Natural killer cell (primary cell): ENCODE results near the gene SBNO2. TPM values are rescaled to one million over a fixed set of nuclear protein-coding genes. Genes with fewer than 3 reads are reported as not detected.

Experiments used
- ATAC-seq, 3 donors: fragments of 150-1000 bp in 2 of 3; fragments of 200-7000 bp in 1 of 3; cut with Tn5 transposase; 1 replicate in 1 of 3; 2 replicates in 2 of 3; pipeline ENCODE4 v1.10.0; 2021; ENCODE audit warnings: mild to moderate bottlenecking in 2 of 3, moderate library complexity in 2 of 3
- DNase-seq, 2 donors: peaks; one replicate each; pipeline versions ENCODE4 v3.0.0 to v3.0.0-alpha.2; 2013 to 2021; ENCODE audit warnings: mixed read lengths in 1 of 2
- H3K27ac ChIP-seq: one replicate; pipeline ENCODE4 v1.5.1; 2013; ENCODE audit warnings: mild to moderate bottlenecking, low read length
- H3K27me3 ChIP-seq: one replicate; pipeline ENCODE4 v1.6.1; 2013; ENCODE audit warnings: low read length; ENCODE audit not compliant: control insufficient read depth, insufficient read depth
- H3K36me3 ChIP-seq: one replicate; pipeline ENCODE4 v1.6.1; 2013; ENCODE audit warnings: low read length; ENCODE audit not compliant: control insufficient read depth, insufficient read depth
- H3K4me1 ChIP-seq: one replicate; pipeline ENCODE4 v1.6.1; 2013; ENCODE audit warnings: low read length; ENCODE audit not compliant: control insufficient read depth, insufficient read depth
- H3K4me3 ChIP-seq: one replicate; pipeline ENCODE4 v1.5.1; 2013; ENCODE audit warnings: low read length
- H3K9me3 ChIP-seq: one replicate; pipeline ENCODE4 v1.6.1; 2013; ENCODE audit warnings: low read length; ENCODE audit not compliant: control insufficient read depth, insufficient read depth
- H3K27ac Mint-ChIP-seq, 2 donors: one replicate each; pipeline ENCODE4 v1.8.0; 2022; ENCODE audit warnings: mild to moderate bottlenecking in 2 of 2, mixed read lengths in 2 of 2, moderate library complexity in 1 of 2
- H3K27me3 Mint-ChIP-seq, 2 donors: one replicate each; pipeline ENCODE4 v1.8.0; 2022; ENCODE audit warnings: low read depth in 2 of 2, mixed read lengths in 2 of 2
- H3K36me3 Mint-ChIP-seq: one replicate; pipeline ENCODE4 v1.8.0; 2022; ENCODE audit warnings: mixed read lengths
- H3K4me1 Mint-ChIP-seq, 2 donors: one replicate each; pipeline ENCODE4 v1.8.0; 2022; ENCODE audit warnings: mixed read lengths in 2 of 2
- H3K4me3 Mint-ChIP-seq: one replicate; pipeline ENCODE4 v1.8.0; 2022; ENCODE audit warnings: mild to moderate bottlenecking, moderate library complexity, mixed read lengths
- H3K9me3 Mint-ChIP-seq, 2 donors: one replicate each; pipeline ENCODE4 v1.8.0; 2022; ENCODE audit warnings: mixed read lengths in 2 of 2
- WGBS: methylation state at CpG from one replicate; pipeline ENCODE4 v1.1.7; 2013; ENCODE audit warnings: missing lambda C conversion rate; ENCODE audit not compliant: insufficient coverage; 5-methylcytosine and 5-hydroxymethylcytosine counted together
- intact Hi-C: fragments of 100-400 bp; cut with micrococcal nuclease; formaldehyde crosslinking; loops from one replicate; pipeline ENCODE4 v1.14.2; 2022
- total RNA-seq, 4 donors: library from RNA; stranded (reverse); fragments of 120-200 nt in 1 of 4; gene quantifications; one replicate each; pipeline versions ENCODE4 v1.2.3 to v1.2.4, GENCODE V29; 2013 to 2022
- TF ChIP-seq, protein P1 (sequence below): fragments of 200-600 bp; IDR thresholded peaks from one replicate; pipeline ENCODE4 v1.8.0; 2022; ENCODE audit warnings: antibody characterized with exemption

Gene SBNO2
- total RNA-seq, 3 donors from 2014 or later (not counting 1 experiment from before 2014, with no cell fraction given), result 92.0 to 106 (median 94.3) TPM

DNA sequence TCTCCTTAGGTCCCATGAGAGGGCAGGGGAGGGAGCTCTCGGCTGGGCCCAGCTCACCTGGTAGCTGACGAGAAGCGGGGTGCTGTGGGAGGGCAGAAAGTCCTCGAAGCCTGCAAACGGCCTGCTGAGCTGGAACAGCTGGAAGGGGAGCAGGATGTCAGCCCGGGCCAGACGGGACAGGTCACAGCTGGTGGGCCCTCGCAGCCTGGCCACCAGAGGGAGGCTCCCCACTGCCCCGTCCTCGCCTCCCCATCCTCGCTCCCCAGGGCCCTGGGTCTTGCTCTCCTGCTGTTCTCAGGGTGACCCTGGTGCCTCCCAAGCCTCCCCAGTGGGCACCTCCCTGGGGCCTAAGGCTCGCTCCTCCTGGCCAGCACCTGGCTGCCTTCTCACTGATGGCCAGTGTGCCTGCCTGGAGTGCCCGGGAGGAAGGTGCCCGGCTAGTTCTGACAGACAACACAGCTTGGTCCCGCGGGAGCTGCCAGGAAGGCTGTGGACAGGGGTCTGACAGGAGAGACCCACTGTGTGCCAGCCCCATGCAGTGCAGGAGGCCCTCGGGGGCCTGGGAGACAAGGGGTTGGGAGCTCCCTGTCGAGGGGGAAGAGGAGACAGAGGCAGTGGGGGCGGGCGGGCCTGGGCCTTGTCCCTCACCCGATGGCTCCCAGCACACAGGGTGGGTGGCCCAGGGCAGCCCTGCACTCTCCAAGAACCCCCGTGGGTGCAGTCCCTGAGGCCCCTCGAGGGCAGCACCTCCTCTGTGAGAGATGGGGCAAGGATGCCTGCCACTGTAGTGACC lies 50.0 kb downstream of the SBNO2 start:
- Mint-ChIP-seq H3K27me3 (no peaks in the 10 kb centered on the region), H3K4me3 (no peak overlapping the region), H3K4me1 (no peaks in the 10 kb centered on the region), H3K9me3 (no peaks in the 10 kb centered on the region), H3K36me3 (no peaks in the 10 kb centered on the region), H3K27ac (no peak overlapping the region)
- intact Hi-C loops, result no loop called here
- no peak for ATAC-seq
- no peak for DNase-seq
- H3K4me1 ChIP-seq, result peaks cover 1% of the 10 kb centered on the region
- H3K27ac ChIP-seq, result no peak overlapping the region
- WGBS, result 97% methylated on average over 23 of the region's 23 CpGs
- no peaks in the 10 kb centered on the region for H3K27me3 ChIP-seq
- H3K9me3 ChIP-seq, result no peaks in the 10 kb centered on the region
- no peak overlapping the region for H3K4me3 ChIP-seq
- H3K36me3 ChIP-seq, result peaks cover 66% of the 10 kb centered on the region
- TF ChIP-seq, protein P1, sequence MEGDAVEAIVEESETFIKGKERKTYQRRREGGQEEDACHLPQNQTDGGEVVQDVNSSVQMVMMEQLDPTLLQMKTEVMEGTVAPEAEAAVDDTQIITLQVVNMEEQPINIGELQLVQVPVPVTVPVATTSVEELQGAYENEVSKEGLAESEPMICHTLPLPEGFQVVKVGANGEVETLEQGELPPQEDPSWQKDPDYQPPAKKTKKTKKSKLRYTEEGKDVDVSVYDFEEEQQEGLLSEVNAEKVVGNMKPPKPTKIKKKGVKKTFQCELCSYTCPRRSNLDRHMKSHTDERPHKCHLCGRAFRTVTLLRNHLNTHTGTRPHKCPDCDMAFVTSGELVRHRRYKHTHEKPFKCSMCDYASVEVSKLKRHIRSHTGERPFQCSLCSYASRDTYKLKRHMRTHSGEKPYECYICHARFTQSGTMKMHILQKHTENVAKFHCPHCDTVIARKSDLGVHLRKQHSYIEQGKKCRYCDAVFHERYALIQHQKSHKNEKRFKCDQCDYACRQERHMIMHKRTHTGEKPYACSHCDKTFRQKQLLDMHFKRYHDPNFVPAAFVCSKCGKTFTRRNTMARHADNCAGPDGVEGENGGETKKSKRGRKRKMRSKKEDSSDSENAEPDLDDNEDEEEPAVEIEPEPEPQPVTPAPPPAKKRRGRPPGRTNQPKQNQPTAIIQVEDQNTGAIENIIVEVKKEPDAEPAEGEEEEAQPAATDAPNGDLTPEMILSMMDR, result no peak

DNA sequence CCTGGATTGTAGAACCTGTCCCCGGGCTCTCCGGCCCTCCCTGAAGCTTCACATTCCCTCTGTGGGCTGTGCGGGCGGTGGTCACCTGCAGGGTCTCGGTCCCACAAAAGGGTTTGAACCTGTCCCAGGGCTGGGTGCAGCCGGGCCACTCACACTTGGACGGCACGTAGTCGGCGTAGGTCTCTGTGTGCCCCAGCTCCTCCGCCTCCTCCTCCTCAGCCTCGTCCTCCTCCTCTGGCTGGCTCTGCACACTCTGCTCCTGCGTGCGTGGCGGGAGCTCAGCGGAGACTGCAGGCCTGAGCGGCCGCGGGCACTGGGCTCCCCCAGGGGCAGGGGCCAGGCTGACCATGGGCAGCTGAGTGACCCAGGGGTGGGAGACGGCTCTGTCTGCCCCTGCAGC lies 50.7 kb downstream of the SBNO2 start:
- Mint-ChIP-seq H3K4me3 (no peak overlapping the region), H3K4me1 (no peaks in the 10 kb centered on the region), H3K36me3 (no peaks in the 10 kb centered on the region), H3K27ac (peak overlapping the region in 1 of 2 donors; percentile 52), H3K9me3 (no peaks in the 10 kb centered on the region), H3K27me3 (no peaks in the 10 kb centered on the region)
- TF ChIP-seq, protein P1, result no peak
- H3K4me3 ChIP-seq, result no peak overlapping the region
- H3K9me3 ChIP-seq, result no peaks in the 10 kb centered on the region
- WGBS, result 99% methylated on average over 20 of the region's 20 CpGs
- intact Hi-C loops, result no loop called here
- ATAC-seq (no peak), DNase-seq (no peak)
- H3K36me3 ChIP-seq, result peaks cover 71% of the 10 kb centered on the region
- H3K27me3 ChIP-seq, result no peaks in the 10 kb centered on the region
- no peak overlapping the region for H3K27ac ChIP-seq
- no peaks in the 10 kb centered on the region for H3K4me1 ChIP-seq

DNA sequence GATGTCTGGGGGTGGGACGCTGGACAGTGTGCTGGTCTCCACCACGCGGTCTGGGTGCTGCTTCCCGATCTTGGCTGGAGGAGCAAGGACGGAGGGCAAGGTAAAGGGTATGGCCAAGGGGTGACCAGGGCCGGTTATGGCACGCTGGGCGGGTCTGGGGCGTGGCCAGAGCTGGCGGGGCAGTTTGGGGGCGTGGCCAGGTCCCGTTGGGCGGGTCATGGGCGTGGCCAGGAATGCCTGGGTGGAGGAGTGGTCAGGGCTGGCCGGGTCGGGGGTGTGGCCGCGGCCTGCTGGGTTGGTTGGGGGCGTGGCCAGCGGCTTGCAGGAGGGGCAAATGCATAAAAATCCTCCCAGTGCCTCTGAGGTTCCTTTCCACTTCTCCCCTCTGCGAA lies 51.1 kb downstream of the SBNO2 start:
- WGBS, result 84% methylated on average over 21 of the region's 21 CpGs
- peak; percentile 24 to 48 (median 47) for ATAC-seq
- intact Hi-C loops, result no loop called here
- Mint-ChIP-seq H3K4me3 (no peak overlapping the region), H3K4me1 (no peaks in the 10 kb centered on the region), H3K27me3 (no peaks in the 10 kb centered on the region), H3K9me3 (no peaks in the 10 kb centered on the region), H3K27ac (peak overlapping the region in 1 of 2 donors; percentile 52), H3K36me3 (no peaks in the 10 kb centered on the region)
- H3K4me3 ChIP-seq, result no peak overlapping the region
- H3K9me3 ChIP-seq, result no peaks in the 10 kb centered on the region
- H3K4me1 ChIP-seq, result no peaks in the 10 kb centered on the region
- peaks cover 73% of the 10 kb centered on the region for H3K36me3 ChIP-seq
- TF ChIP-seq, protein P1, result no peak
- no peaks in the 10 kb centered on the region for H3K27me3 ChIP-seq
- DNase-seq, result peak in 1 of 2 donors; percentile 30
- no peak overlapping the region for H3K27ac ChIP-seq
